ENCODE results near the gene NAA15.
"Not testable (repeated sequence)": the region's sequence is repeated elsewhere in the genome, so short reads cannot be mapped to it uniquely, and the experiment has no call there.

NAA15 gene

DNA sequence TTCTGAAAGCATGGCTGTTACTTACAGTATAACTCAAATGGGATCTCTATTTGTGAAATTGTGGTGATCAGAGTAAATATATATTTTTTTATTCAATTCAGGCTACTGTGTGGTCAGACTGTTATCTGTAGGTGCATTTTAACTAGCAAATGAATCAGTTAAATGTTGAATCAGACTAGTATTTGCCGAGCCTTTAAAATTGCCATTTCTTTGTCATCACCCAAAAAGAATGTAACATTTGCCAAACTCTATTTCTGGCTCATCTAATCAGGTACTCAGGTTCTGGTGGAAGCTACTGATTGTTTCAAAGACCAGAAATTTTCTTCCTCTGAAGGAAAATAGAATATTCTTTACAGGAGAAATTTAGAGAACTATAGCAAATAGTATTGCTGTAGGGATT lies 1.8 kb upstream of the NAA15 start:
- DNase-seq: no peak

- DNase-seq: no peak
Observed at GRCh38 chr4:139300431-139301112, 733 bp upstream of the NAA15 start.

DNA sequence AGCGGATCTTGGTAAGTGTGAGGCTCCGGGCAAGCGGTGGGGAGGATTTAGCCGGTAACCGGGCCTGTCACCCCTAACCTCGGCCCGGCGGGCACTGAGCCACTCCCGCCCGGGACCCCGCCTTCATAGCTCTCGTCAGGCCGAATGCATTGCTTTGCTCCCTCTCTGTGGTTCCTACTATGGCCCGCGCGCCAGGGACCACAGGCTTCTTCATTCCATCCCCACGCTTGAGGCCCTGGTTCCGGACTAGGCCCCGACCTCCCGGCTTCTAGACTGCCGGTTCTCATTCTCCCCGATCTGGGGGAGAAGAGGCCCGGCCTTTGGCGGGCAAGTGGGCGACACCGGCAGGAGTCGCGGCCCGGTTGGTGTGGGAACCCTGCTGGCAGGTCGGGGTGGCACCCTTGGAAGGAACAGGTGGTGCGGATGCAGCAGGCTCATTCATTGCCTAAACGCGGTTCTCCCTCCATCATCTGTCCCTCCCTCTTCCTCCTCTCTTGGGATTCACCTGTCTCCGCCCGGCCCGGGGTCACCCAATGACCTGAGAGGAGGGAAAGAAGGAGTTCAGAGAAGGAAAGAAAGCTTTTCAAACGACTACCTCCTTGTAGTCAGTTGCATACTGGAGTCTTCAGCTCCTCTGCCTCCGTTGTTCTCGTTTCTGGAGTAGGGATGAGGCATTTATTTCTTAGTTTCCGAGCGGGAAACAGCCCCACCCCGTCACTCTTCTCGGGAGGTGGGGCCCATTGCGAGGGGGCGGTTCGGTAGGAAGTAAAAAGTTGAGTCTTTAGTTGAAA lies 711 bp downstream of the NAA15 start, which contains the start of gene NDUFC1:
Gene NDUFC1, minus strand, starts transcription at position 657 of the 791 bp plus-strand sequence. CDS start 6,679 bp downstream, outside the sequence.
- DNase-seq: peak; percentile 11

- DNase-seq: no peak
Observed at GRCh38 chr4:139304920-139305319, 3.6 kb downstream of the NAA15 start.

- DNase-seq: no peak
Observed at GRCh38 chr4:139311909-139312308, 10.6 kb downstream of the NAA15 start.

DNA sequence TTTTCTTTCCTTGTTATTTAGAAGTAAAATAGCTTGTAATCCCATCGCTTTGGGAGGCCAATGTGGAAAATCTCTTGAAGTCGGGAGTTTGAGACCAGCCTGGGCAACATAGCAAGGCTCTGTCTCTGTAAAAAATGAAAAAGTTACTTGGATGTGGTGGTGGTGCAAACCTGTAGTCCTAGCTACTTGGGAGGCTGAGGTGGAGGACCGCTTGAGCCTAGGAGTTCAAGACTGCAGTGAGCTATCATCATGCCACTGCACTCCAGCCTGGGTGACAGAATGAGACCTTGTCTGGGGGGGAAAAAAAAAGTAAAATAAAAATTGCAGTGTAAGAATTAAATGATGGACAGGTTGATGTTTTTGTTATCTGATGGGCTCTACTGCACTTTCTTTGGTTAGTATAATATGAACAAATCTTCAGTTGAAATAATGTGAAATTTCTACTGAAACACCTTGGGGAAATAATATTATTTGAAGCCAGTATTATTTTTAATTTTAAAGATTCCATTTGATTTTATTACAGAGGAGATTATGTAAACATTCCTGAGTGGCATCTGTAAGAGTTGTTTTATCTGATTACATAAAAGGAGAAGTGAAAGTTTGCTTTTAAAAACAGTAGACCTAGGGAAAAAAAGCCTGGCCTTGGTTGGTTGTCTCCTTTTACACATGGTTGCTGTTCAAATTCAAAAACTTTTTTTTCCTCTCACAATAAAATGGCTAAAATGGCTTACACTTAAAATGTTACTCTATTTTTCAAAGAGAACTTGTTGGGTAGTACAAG lies 11.4 kb downstream of the NAA15 start:
- no peak for DNase-seq

DNA sequence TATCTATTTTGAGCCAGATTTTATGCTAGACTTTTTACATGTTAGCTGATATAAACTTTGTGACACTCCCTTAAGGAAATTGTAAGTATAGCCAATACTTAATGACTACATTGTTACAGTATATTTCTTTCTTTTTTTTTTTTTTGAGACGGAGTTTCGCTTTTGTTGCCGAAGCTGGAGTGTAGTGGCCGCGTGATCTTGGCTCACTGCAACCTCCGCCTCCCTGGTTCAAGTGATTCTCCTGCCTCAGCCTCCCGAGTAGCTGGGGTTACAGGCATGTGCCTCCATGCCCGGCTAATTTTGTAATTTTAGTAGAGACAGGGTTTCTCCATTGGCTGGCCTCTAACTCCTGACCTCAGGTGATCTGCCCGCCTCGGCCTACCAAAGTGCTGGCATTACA lies 12.1 kb downstream of the NAA15 start:
- DNase-seq: not testable (repeated sequence)

DNA sequence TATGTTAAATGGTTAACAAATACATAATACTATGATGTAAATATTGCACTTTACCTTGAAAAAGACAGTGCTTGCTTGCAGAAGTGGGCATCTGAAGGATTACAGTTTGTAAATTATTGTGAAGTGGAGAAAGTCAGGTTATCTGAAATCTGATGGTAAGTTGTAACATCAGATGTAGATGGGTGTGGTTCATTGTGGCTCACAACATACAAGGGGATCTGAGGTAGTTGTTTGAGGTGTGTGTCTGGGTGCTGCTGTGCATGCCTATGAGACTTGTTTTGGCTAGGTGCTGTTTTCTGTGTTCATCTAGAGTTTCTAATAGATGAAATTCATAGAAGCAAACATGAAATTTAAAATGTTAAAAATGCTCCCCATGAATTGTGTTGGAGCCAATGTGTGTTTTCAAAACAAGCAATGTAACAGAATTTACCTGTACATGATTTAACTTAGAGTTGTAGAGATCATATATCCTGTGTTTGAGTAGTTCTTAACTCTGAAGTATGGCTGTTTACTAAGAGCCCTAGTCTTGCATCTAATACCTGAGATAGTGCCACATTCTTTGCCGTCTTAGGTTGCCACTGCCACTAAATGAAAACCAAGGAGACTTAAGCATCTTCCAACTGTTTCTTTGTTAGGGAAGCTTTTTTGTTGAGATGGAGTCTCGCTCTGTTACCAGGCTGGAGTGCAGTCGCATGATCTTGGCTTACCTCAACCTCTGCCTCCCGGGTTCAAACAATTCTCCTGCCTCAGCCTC lies 12.9 kb downstream of the NAA15 start:
- no peak for DNase-seq

DNA sequence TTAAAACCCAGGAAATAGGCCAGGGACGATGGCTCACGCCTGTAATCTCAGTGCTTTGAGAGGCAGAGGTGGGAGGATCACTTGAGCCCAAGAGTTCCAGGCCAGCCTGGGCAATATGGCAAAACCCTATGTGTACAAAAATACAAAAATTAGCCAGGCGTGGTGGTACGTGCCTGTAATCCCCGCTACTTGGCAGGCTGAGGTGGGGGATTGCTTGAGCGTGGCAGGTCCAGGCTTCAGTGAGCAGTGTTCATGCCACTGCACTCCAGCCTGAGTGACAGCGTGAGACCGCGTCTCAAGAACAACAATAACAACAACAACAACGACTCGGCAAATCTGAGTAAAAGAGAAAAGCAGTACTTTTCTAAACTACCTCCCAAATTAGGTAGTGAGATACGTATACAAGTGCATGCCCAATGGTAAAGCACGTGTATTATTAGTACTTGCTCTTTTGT lies 13.9 kb downstream of the NAA15 start:
- no peak for DNase-seq

DNA sequence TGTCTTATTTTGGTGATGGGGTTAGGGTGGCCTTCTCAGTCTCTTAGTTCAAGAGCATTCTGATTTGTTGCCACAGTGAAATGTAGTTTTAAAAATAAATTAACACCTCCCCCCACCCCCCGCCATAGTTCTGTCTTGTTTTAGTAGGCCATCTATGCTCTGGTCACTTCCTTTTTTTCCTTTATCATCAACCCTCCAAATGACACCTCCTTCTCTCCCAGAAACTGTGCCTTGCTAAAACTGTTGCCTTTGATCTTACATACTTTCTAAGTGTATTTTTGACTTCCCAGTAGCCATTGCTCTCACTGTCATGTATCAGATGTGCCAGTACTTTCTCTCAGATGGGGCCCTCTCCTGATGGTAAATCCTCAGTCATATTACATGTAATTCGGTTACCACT lies 15.4 kb downstream of the NAA15 start:
- DNase-seq: no peak

DNA sequence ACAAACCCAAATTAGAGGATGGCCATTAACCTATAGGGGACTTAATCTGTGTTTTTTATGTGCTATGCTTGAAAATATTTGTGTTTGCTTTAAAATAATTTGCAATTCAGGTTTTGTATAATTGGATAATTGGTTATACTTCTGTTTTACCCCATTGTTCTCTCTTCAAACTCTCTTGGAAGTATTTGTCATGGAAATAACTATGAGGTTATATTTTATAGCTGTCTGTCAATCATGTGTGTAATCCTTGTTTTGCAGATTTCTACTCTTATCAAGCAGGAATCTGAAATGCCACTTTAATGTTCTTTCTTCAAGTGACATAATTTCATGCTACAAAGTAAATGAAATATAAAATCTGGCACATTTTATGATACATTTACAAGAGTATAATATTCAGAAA lies 16.3 kb downstream of the NAA15 start:
- no peak for DNase-seq

GRCh38 chr4:139319571-139319970 lies 18.3 kb downstream of the NAA15 start:
- DNase-seq: no peak

- DNase-seq: not testable (repeated sequence)
Observed at GRCh38 chr4:139322070-139322469, 20.8 kb downstream of the NAA15 start.

- not testable (repeated sequence) for DNase-seq
Observed at GRCh38 chr4:139322541-139322940, 21.2 kb downstream of the NAA15 start.

GRCh38 chr4:139324620-139325019 lies 23.3 kb downstream of the NAA15 start:
- DNase-seq: no peak

DNA sequence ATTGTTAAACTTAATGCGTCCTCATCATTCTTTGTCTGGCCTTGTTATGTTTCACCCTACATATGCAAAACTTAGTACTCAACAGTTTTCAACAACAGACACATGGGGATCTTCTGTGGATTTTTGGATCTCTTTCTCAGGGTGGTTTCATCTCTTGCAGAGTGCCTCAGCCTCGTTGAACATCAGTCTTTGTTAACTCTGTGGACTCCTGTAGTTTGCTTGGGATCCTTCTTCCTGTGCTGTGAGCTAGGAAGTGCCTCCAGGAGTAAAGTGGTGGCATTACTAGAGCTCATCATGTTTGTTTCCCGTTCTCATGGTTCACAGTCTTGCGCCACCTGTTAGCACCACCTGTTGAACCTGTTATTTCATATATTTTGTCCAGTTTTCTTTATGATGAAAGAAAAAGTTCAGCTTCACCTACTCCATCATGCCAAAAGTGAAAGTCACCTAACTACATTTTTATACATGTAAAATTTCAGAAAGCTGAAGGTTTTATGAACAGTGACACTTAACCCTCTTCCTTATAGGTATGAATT lies 28.4 kb downstream of the NAA15 start:
- no peak for DNase-seq

DNA sequence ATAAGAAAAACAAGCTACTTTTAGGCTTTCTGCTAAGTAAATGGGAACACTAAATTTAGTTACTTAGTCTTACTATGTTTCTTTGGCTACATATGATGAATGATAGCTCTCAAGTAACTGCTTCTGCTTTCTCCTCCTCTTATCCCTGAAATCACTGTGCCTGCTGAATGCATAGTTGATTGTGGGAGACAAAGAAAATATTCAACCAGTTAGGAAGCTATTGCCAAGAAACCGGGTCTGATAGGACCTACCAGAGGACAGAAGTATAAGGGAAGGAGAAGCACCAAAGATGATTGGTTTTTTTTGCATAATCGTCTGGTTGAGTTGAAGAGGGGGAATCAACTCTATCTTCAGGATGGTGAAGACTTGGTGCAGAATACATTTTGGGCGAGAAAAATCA lies 29.0 kb downstream of the NAA15 start:
- DNase-seq: no peak

DNA sequence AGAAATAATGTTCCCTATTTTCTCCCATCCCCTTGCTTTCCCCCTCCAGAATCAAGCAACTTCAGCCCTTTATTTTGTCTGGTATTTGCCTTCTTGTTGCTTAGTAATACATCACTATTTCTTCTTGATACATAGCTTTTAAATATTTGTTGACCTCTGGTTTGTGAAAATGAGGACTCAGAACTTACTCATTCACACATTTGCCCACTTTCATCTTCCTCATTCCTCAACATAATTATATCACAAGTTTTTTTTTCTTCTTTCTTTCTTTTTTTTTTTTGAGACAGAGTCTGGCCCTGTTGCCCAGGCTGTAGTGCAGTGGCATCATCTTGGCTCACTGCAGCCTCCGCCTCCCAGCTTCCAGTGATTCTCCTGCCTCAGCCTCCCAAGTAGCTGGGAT lies 29.9 kb downstream of the NAA15 start:
- DNase-seq: no peak

- DNase-seq: no peak
Observed at GRCh38 chr4:139333046-139333445, 31.7 kb downstream of the NAA15 start.

- no peak for DNase-seq
Observed at GRCh38 chr4:139337612-139338011, 36.3 kb downstream of the NAA15 start.

- no peak for DNase-seq
Observed at GRCh38 chr4:139361301-139361700, 60.0 kb downstream of the NAA15 start.

DNA sequence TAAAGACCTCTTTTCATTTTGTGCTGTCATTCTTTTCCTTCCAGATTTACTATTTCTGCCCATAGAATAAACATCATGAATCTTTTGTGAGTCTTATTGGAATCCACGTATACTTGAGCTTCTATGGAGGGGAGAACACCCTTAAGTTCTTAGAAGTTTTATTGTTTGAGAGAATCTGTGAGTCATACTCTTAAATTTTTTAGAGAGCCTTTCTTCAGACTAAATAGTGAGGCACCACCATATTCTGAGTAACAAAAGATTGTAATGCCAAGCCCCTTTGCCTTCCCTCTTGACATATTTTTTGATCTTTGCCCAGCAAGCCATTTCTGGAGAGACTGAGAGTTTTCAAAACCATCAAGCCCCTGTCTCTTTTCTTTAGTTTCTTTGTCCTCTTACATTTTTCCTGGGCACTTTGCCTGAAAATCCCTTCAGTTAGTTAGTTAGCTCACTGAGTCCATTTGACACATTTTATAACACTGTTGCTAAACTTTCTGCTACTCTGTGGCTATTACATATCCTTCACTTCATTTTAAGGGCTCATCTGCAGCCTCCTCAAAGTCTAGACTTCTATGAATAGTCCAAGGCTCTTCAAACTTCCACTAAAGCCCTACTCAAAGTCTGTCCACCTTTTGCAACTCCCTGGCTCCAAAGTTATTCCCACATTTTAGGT lies 66.3 kb downstream of the NAA15 start:
- no peak for DNase-seq

Measured in NCI-H446 treated with DMSO at 0.1 percent for 48 hours (cell line).